Measurements from ENCODE around the gene TSNAXIP1.

TSNAXIP1 gene

DNA sequence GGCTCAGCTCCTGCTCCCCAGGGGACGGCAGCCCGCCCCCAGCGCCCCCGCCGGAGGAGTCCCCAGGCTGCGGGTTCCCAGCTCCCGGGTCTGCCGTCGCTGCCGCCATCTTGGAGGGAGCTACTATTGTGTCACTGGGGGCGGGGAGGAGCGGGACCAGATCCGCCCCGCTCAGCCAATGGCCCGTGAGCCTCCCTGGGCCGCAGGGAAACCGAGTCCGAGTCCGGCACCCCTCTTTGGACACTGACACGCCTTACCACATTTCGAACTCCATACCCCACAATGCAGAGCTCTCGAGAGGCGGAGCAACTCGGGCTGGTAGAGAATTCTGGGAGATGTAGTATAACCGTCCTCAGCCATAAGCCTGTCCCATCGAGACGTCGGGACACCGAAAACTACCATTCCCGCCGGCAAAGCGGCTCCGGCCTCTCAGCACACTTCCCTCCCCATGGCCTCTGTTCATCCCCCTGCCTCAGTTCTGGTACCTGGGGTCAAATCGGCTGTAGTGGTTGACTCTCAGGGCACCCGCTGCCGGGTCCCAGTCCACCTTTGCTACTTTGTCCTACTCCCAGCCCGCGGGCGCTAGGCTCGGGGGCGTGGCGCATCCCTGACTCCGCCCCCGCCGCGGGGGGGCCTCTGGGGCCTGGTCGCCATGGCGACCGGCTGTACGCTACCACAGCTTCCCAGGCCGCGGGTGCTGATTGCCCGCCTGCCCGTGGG lies at the start of gene TSNAXIP1, which contains the start of gene RANBP10:
Gene TSNAXIP1 (plus strand): TSS at position 462 of the 720 bp plus-strand sequence. CDS start 261 bp downstream, outside the sequence.
Gene RANBP10 (minus strand): TSS at position 133 of the 720 bp plus-strand sequence. CDS start 24 bp downstream, at position 109.
- TF ChIP-seq, protein P1, sequence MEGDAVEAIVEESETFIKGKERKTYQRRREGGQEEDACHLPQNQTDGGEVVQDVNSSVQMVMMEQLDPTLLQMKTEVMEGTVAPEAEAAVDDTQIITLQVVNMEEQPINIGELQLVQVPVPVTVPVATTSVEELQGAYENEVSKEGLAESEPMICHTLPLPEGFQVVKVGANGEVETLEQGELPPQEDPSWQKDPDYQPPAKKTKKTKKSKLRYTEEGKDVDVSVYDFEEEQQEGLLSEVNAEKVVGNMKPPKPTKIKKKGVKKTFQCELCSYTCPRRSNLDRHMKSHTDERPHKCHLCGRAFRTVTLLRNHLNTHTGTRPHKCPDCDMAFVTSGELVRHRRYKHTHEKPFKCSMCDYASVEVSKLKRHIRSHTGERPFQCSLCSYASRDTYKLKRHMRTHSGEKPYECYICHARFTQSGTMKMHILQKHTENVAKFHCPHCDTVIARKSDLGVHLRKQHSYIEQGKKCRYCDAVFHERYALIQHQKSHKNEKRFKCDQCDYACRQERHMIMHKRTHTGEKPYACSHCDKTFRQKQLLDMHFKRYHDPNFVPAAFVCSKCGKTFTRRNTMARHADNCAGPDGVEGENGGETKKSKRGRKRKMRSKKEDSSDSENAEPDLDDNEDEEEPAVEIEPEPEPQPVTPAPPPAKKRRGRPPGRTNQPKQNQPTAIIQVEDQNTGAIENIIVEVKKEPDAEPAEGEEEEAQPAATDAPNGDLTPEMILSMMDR (IDR thresholded peaks at IDR 0.05; ENCODE audit: low read depth, low read length): no peak
- peak within 1 kb of the TSS; percentile 96 to 97 for H3K4me3 ChIP-seq (replicated peaks in 1 of 2; ENCODE audit: low read depth in 2 of 2, low read length in 2 of 2)
- peak; percentile 99 for DNase-seq (ENCODE audit: low read depth in 2 of 2)

DNA sequence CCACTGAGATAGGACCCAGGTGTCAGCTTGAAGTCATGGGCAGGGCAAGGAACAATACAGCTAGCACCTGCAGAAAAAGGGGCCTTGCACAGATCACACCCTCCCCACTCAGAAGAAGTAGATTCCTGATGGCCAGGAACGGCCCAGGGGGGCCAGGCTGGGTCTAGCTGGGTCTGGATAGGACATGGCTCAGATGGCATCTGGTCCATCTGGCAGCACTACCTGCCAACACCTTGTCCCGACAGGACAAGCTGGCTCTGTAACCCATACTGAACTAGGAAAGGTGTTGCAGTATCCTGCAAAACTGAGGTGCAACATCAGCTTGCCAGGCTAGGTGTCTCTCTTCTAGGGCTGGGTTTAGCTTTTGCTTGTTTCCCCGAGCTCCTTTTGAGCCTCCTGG lies 48.7 kb upstream of the TSNAXIP1 start:
- TF ChIP-seq, protein P1 (IDR thresholded peaks at IDR 0.05; ENCODE audit: low read depth, low read length): no peak
- DNase-seq (ENCODE audit: low read depth in 2 of 2): no peak
- no peak overlapping the region for H3K4me3 ChIP-seq (replicated peaks in 1 of 2; ENCODE audit: low read depth in 2 of 2, low read length in 2 of 2)

DNA sequence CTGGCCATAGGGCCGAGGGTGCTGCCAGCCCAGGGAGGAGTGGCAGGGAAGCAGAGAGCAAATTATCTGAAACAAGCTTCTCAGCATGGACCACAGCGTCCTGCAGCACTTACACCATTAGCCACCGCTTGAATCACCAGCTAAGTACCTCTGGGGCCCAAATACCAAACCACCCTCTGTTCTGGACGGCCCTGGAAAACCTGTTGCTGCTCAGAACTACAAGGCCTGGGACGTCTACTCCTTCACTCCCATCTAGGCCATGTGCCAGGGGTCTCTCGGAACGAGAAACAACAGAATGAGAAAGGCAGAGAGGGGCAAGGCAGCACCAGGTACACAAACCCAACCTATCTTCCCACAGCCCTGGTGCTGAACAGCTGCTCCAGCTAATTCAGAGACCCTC lies 47.7 kb upstream of the TSNAXIP1 start:
- TF ChIP-seq, protein P1 (IDR thresholded peaks at IDR 0.05; ENCODE audit: low read depth, low read length): no peak
- no peak for DNase-seq (ENCODE audit: low read depth in 2 of 2)
- H3K4me3 ChIP-seq (replicated peaks in 1 of 2; ENCODE audit: low read depth in 2 of 2, low read length in 2 of 2): no peak overlapping the region

DNA sequence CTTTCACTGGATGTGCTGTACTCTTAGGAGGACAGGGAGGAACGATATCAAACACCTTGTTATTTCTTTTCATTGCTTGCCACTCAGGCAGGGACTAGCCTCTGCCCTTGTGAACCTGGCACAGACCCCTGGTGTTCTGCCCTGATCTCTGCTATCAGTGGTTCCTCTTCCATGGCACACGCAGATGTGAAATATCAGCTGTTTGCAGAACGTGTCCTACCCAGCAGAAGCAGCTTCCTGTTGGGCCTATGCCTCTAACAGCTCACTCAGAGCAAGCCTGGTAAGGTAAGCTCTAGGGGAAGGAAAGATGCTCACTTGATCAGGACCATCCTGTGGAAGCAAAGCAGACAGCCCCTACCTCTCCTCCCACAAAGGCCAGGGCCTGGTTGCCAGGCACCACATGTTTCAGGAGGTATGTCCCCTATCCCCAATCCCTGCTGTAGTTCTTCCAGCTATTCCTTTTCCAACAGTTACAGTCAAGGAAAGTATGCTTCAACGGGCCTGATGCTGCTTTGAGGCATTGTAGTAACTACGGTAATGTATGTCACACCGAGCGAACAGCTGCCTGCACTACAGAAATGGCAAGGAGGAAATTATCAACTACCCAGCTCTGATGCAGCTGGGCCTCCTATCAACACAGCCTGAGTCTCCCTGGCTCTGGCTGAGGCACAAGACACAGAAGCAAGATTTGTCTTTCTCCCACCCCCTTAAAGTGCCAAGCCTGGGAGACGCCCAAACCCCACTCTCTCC lies 46.3 kb upstream of the TSNAXIP1 start:
- H3K4me3 ChIP-seq (replicated peaks in 1 of 2; ENCODE audit: low read depth in 2 of 2, low read length in 2 of 2): no peak overlapping the region
- no peak for DNase-seq (ENCODE audit: low read depth in 2 of 2)
- TF ChIP-seq, protein P1 (IDR thresholded peaks at IDR 0.05; ENCODE audit: low read depth, low read length): no peak

DNA sequence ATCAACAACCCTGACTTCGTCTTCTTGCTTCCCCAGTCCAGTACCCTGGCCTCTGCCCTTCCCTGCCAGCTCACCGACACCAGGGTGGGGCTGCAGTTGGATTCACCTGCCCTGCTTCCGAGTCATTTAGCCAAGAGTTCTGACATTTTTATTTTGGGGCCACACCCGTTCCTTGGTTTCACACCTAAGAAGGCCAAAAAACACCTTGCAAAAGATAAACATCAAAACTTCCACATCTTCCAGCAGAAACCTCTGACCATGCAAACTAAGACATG lies 45.8 kb upstream of the TSNAXIP1 start:
- H3K4me3 ChIP-seq (replicated peaks in 1 of 2; ENCODE audit: low read depth in 2 of 2, low read length in 2 of 2): no peak overlapping the region
- no peak for DNase-seq (ENCODE audit: low read depth in 2 of 2)
- TF ChIP-seq, protein P1 (IDR thresholded peaks at IDR 0.05; ENCODE audit: low read depth, low read length): no peak

DNA sequence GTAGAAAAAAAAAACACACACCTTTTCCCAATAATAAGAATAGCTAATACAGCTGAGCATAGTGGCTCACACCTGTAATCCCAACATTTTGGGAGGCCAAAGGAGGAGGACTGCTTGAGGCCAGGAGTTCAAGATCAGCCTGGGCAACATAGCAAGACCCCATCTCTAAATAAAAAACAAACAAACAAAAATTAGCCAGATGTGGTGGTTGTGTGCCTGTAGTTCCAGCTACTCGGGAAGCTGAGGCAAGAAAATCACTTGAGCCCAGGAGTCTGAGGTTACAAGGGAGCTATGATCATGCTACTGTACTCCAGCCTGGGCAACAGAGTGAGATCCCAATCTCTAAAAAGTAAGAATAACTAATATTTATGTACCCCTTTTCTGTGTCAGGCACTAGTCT lies 44.8 kb upstream of the TSNAXIP1 start:
- no peak overlapping the region for H3K4me3 ChIP-seq (replicated peaks in 1 of 2; ENCODE audit: low read depth in 2 of 2, low read length in 2 of 2)
- TF ChIP-seq, protein P1 (IDR thresholded peaks at IDR 0.05; ENCODE audit: low read depth, low read length): no peak
- DNase-seq (ENCODE audit: low read depth in 2 of 2): no peak

Measured in cardiac fibroblast (primary cell).